CD4-positive, alpha-beta T cell treated with Interleukin-17A for 1 hour (primary cell): ENCODE data around the gene HS3ST3B1.
A peak's percentile ranks its signal among the peaks of the same experiment; 100 is the strongest.

Experiments
- DNase-seq: peaks from one replicate; pipeline ENCODE4 v3.0.0-alpha.2; 2020

The HS3ST3B1 gene

DNA sequence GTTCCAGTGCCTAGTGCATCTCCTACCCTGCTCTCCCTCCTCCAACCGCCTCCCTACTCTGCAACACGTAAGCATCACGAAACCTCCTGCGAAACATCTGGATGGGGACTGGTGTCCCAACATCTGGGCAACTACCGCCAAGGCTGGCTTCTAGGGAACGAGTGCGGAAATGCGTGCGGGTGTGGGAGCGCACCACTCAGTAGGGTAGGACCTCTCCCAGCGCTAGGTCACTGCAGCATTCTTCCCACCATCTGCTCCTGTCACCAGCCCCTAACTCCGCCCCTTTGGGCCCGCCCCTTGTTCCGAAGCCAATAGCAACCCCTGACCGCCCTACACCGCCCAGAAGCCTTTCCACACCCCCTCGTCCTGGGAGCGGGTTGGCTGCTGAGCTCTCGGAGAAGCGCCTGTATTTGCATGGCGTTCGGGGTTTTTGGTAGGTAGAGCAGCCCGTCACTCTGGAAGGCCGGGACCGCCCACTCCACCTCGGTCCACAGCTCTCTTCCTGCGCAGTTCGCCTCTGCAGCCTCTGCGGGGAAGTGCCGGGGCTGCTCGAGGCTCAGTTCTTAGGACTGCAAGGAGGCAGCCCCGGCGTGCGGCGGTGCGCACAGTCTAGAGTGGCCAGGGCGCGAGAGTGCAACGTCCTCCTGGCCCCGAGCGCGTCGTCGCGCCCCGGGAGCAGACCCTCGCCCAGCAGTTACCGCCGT, at the start of gene HS3ST3B1:
HS3ST3B1 (plus strand) TSS at position 507 of the 704 bp plus-strand sequence. CDS start 438 bp downstream, outside the sequence.
- peak; percentile 99 for DNase-seq

DNA sequence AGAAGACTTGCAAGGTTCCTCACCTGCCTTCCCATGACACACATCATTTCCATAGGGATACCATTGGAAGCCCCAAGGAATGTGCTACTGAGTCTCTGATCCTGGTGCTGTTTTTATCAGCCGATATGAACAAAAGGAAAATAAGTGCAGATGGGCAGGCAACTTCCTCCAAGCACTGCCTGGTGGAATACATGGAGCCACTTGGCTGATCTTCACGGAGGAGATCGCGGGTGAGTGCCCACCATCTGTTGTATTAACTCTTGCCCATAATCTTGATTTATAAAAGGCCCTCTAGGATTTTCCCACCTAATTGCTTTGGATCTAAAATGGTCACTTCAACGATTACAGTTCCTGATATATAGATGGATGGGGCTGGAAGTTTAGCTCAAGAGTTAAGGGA, 39.5 kb upstream of the HS3ST3B1 start:
- DNase-seq, result no peak

DNA sequence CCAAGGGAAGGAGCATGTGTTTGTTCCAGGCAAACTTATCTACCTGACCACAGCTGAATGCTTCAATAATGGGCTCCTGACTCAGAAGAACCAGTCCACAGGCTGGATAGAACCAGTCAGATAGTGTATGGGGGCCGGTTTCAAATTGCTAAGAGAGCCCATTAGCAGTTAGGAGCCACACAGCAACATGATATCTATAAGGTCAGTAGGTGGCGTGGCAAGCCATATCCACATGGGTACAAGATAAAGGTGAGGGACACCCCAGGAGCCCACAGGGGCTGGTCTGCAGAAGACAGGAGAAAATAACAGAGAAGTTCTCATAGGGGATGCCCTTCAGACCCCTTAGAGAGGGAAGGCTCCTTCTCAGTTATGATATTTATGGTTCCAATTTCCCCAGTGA, 32.6 kb upstream of the HS3ST3B1 start:
- DNase-seq, result peak; percentile 22

DNA sequence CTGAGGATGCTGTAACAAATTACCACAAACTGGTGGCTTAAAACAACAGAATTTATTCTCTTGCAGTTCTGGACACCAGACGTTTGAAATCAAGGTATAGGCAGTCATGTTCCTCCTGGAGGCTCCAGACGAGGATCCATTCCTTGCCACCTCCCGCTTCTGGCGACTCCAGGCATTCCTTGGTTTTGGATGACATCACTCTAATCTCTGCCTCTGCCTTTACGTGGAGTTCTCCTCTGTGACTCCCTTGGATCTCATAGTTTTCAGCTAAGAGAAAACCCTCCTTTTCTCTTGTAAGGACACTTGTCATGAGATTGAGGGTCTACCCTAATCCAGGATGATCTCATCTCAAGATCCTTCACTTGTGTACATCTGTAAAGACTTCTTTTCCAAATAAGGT, 31.4 kb upstream of the HS3ST3B1 start:
- DNase-seq, result no peak

DNA sequence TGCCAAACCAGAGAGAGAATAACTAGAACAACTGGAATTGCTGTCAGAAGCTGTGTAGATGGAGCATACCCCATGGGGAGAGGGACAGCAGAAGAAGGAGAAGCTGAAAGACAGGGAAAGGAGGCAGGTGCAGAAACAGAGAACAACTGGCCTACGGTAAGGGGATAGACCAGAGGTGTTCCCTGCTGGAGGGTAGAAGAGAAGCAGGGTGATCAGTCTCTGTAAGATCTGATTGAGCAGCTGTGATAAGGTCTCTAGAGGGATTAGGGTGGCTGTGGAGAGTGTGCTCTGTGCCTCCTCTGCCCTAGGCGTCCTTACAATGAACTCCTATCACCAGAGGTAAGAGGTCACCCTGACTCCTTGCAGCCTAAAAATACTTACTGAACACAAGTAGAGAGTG, 30.4 kb upstream of the HS3ST3B1 start:
- DNase-seq, result no peak

DNA sequence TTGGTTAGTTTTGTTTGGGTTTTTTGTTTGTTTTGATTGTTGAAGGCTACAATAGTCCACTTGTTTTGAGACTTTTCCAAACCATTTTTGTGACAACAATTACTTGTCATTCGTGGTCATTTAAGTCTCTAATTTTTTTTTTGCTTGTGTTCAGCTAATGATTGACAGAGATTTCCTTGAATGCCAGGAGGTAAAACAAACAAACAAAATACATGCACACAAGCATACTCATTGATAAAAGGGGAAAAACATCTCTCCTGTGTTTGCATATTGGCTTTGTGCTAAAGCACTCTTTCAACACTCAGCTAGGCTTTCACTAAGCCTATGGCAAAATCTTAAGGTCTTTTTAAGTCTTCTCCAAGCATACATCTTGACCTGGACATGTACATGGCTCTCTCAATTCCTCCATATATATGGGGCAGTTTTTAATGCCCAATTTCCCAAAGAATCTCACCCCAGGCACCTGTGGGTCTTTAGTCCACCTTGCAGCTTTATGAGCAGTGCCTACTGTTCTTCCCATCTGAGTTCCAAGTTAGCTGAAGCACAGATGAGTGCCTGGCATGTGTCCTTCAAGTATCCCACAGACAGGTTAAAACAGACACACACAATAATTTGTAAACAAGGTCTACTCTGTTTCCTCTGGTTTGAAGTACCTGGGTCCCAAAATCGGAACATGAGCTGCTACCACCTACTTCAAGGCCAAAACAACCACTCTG, 24.2 kb upstream of the HS3ST3B1 start:
- no peak for DNase-seq

DNA sequence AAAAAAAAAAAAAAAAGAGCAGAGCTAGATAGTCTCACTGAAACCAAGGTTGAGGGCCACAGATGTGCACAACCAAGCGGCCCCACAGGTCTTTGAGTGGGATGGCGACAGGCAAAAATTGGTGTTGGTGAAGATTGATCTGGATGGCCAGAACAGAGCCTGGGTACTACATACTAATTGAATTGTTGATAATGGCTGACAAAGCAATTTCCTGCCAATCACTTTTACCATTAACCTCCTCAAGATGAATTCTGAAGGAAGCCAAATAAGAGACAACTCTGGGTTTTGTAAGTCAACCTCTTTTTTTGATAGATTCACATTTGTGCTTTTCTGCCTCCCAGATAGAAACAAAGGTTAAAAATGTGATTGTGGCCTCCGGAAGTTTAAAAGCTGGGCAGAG, 19.4 kb upstream of the HS3ST3B1 start:
- no peak for DNase-seq

DNA sequence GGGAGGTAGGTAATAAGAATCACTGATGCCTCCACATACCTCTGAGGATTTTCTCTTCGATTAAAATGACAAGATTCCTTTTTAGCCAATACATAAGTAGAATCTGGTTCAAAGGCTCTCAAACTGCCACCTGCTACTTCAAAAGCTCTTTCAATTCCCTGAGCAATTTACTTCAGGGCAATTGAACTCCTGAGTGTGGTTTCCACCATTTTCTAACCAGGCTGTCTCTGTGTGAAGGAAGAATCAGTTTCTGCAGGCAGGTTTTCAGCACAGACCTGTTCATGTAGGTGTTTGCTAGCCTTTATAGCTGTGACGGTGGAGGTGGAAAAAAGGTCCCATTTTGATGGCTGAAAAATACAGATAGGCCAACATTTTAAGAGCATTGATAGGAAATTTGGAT, 18.2 kb upstream of the HS3ST3B1 start:
- no peak for DNase-seq

DNA sequence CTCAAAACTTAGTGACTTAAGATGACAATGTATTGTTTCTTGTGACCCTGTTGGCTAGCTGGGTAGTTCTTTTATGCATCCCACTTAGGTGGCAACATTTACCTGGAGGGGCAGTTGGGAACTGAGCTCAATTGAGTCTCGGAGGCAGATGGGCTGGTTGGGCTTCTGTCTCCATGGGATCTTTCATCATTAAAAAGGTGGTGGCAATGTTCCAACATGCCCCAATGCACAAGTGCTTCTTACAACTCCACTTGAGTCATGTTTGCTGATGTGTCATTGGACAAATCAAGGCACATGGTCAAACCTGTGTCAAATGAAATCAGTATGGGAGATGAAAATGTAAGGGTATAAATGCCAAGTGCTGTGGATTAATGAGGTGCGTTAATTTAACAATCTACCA, 11.7 kb upstream of the HS3ST3B1 start:
- no peak for DNase-seq

DNA sequence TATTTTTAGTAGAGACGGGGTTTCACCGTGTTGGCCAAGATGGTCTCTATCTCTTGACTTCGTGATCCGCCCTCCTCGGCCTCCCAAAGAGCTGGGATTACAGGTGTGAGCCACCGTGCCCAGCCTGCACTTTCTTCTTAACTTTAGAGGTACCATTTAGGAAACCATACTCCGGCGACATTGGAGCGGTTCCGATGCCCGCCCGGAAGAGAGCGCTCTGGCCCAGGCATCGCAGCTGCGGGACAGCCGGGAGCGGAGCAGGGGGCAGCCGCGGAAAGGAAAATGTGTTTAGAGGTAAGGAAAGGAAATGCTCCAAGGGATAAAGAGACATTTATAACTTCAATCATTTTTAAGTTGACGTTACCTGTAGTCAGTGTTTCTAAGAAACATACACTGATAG, 6.0 kb upstream of the HS3ST3B1 start:
- no peak for DNase-seq

DNA sequence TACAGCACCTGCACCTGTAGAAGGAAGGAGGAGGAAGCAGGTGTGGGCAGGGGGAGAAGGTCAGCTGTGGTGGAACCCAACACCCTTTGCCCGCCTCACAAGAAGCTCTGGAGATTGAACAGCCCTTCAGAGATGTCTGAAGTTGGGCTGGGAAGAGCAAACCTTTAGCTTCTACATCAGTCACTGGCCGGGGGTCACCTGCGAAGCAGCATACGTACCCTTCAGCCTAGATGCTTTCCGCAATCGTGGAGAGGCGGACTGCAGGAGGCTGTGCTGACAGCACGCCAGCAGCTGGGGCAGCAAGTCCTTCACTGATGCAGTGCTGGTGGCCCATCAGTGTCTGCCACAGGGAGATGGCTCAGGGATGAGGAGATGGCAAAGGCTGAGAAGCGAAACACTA, 5.2 kb upstream of the HS3ST3B1 start:
- no peak for DNase-seq

DNA sequence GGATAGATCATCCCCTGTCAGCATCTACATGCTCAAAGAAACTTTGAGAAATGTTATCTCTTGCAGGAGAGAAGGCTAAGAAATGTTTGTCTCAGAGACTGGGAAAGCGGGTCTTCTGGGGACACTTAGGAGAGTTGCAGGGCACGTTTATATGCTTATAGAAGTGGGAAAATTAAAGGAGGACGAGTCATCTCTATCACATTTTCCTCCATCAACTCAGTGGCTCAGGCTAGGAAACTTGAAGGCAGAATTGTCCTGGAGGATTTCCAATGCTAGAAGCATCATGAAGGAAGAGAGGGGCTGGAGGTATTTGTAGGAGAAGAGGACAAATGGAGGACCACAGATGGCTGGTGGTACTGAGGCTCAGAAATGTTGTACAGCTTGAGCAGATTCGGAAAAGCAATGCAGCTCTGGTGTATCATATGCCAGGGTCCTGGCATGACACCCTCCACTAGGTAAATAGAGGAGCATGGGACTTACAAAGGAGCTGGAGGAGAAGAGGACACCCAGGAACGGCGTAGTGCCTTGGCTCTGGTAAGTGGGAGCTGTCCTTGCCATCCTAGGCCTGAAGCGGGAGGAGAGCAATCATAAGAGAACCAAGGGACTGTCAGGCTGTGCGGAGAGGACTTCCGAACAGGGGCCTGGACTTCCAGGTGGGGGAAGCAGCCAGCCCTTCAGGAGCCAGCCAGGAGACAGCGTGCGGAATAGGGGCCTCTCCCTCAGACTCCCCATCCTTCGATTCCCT, 4.5 kb upstream of the HS3ST3B1 start:
- DNase-seq, result no peak

DNA sequence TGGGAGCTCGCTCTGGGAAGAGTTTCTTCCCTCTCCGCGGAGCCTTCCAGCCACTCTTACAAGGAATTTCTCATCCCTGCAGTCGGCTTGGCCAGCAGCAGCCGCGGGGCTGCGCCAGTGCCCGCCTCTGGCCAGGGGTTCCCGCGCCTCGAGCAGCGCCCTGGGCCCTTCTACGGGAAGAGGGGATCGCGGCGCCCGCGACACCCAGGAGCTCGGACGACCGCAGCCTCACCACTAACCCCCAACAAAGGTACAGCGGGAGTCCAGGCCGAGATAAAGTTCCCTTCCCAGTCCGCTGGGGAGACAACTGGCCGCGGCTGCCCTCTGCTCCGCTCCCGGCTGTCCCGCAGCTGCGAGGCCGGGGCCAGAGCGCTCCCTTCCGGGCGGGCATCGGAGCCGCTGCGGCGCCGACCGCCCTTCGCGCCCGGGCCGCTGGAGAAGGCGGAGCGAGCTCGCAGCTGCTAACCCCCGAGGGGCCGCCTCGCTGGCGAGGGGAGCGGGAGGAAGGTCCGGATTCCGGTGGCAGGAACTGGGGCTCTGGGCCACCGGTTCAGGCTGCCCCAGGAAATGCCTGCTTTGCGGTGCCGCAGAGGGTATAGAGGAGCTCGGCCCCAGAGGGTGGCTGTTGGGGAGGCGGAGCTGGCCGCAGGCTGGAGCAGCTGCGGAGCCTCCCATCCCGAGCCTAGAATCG, 3.6 kb upstream of the HS3ST3B1 start:
- DNase-seq, result peak; percentile 38

DNA sequence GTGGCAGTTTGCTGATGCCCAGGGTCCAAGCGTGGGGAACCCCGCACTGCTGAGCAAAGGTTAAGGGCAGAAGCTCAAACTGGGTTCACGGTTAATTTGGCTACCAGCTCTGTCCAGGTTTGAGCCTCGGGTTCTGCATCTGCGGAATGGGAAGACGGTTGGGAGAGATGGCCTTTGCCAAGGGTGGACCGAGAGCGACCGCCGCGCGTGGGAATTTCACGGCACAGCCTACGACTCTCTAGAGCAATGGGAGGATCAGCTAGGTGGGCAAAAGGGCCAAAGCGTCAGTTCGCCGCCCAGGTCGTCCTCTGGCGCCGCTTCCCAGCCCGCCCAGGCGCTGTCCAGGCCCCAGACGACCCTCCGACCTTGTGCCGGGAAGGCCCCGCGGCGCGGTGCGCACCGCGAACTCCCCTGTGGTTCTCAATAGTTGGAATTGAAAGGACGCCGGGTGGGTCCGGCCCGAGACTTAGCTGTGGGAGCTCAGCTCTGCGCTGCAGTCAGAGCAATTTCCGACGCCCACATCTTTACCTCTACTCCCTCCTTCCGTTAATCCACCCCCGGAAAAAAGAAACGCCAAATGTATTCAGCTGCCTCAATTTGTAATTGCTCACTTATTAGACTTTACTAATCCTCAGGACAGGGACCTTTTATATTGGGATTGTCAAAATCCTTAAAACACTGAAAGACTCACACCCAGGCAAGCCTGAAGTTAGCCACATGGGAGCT, 2.5 kb upstream of the HS3ST3B1 start:
- no peak for DNase-seq

DNA sequence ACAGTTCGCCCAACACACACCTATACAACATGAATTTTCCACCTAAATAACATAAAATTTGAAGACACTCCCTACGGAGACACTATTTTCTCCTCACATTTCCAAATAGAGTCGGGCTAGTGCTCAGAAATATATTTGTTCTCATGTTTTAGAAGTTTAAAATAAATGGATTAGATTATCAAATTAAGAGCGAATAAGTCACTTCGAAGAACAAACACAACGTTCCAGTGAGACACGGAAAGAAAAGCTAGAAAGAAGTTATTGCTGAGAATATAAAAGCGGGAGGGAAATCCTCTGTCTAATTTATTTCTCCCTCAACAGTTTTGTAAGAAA, 2.0 kb upstream of the HS3ST3B1 start:
- DNase-seq, result no peak

DNA sequence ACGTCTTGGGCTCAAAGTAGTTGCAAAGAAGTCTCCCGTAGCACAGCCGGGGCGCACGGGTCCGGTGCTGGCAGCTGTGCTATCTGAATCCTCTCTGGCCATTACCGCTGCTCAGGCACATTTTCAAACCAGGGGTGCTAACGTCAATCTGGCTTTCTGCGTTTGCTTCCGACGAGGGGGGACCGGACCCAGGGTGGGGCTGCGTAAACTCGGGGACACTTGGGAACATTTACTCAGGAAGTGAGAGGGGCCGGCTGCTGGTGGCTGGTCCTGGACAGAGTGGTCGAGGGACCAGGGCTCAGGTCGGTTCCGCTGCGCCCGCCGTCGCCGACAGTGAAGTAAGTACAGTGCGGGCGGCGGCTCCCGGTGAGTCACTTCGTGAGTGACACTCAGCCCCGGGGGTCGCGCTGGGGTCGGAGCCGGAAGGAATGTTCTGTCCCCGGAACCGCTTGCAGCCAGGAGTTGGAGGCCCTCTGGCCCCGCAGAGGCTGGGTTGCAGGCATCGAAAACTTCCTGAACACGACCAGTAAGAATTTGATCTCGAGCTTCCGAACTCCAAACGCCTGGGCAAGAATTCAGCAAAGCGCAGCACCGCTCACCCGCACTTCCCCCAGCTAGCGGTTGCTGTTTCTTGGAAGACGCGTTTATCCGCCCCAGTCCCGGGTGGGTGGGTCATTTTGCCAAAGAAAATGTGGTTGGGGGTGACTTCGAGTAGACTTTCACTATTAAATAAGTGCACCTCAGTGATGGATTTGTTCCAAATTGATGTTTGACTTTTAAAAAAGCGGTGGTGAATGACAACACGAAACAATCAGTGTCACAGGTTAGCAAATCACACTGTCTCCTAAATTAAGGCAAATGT, 1.4 kb upstream of the HS3ST3B1 start:
- peak; percentile 21 for DNase-seq

DNA sequence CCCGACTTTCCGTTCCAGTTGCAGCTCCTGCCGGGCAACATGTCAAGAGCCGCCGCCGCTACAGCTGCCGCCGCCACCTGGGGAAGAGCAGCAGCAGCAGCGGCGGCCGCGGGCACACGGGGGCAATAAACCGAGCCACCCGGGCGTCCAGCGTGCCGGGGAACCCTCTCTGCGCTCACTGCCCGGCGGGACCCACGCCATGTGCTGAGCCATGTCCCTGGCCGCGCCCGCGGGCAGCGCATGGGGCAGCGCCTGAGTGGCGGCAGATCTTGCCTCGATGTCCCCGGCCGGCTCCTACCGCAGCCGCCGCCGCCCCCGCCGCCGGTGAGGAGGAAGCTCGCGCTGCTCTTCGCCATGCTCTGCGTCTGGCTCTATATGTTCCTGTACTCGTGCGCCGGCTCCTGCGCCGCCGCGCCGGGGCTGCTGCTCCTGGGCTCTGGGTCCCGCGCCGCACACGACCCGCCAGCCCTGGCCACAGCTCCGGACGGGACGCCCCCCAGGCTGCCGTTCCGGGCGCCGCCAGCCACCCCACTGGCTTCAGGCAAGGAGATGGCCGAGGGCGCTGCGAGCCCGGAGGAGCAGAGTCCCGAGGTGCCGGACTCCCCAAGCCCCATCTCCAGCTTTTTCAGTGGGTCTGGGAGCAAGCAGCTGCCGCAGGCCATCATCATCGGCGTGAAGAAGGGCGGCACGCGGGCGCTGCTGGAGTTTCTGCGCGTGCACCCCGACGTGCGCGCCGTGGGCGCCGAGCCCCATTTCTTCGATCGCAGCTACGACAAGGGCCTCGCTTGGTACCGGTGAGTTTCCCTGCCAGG, 604 bp downstream of the HS3ST3B1 start:
- peak; percentile 24 for DNase-seq

DNA sequence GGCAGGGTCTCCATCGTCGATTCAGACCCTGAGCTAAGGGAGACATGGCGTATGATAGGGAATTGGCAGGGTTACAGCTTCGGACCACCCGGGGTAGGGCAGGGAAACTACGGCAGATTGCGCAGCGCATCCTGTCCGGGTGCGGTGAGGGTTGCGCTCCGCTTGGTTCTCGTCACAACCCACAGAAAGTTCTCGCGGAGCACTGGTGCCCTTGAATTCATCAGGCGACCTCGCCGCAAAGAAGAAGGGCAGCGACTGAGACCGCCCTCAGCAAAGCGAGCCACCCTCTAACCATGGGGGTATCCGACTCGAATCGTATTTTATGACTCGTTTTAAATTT, 1.2 kb downstream of the HS3ST3B1 start:
- peak; percentile 68 for DNase-seq

DNA sequence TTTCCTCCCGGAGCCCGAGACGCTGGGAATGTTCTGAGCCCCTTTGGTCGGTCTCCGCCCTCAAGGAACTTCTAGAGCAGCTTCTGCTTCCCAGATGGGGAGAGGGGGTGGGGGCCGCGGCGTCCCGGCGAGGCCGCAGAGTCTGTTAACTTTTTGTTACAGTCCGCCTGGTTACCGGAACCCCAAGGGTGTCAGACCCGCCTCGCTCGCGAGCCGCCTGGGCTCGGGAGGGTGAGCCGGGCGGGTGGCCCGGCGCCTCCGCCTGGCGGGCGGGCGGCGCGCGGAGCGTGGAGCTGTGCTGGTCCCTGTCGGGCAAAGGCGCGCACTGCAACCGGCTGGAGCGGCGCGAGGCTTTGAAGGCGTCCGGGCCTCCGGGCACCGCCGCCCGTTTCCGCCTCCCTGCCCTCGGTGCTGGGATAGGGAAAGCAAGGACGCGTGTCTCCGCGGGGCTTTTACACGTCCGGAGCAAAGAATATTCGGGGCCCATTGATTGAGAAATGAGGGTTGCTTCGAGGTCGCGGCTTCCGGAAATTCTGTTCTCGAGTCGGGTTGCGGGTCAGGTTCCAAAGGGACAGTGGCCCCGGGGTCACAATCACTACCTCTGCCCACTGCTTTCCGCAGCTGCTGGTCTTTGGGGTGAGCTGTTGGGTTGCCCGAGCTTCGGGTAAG, 1.7 kb downstream of the HS3ST3B1 start:
- peak; percentile 85 for DNase-seq
